Hepatocyte (in vitro differentiated cells): Measurements from ENCODE around the gene CAV1. TPM values are rescaled to one million over a fixed set of nuclear protein-coding genes. Genes with fewer than 3 reads are reported as not detected.

Experiments
- DNase-seq: peaks from one replicate; pipeline ENCODE4 v3.0.0-alpha.2; 2016; ENCODE audit warnings: low spot score
- H2AFZ ChIP-seq: fragments of 200-600 bp; sonication (generic); 2 replicates; pipeline ENCODE4 v1.6.0; 2016; ENCODE audit warnings: antibody characterized with exemption, mild to moderate bottlenecking
- H3K27ac ChIP-seq: fragments of 200-600 bp; sonication (generic); 2 replicates; pipeline ENCODE4 v1.5.1; 2016; ENCODE audit warnings: mild to moderate bottlenecking
- H3K27me3 ChIP-seq: fragments of 200-600 bp; sonication (generic); 2 replicates; pipeline ENCODE4 v1.6.1; 2016
- H3K36me3 ChIP-seq: fragments of 200-600 bp; sonication (generic); replicated peaks from 2 replicates; pipeline ENCODE4 v1.5.1; 2016; ENCODE audit warnings: low read depth; ENCODE audit not compliant: insufficient read depth
- H3K4me1 ChIP-seq: fragments of 200-600 bp; sonication (generic); 2 replicates; pipeline ENCODE4 v1.5.1; 2016; ENCODE audit warnings: mild to moderate bottlenecking, moderate library complexity; ENCODE audit not compliant: insufficient read depth
- H3K4me2 ChIP-seq: fragments of 200-600 bp; sonication (generic); 2 replicates; pipeline ENCODE4 v1.6.0; 2016
- H3K4me3 ChIP-seq: fragments of 200-600 bp; sonication (generic); 2 replicates; pipeline ENCODE4 v1.5.1; 2016; ENCODE audit warnings: mild to moderate bottlenecking
- H3K79me2 ChIP-seq: fragments of 200-600 bp; sonication (generic); 2 replicates; pipeline ENCODE4 v1.6.0; 2017; ENCODE audit warnings: mild to moderate bottlenecking
- H3K9me2 ChIP-seq: fragments of 200-600 bp; sonication (generic); replicated peaks from 2 replicates; pipeline ENCODE4 v1.6.0; 2017; ENCODE audit warnings: mild to moderate bottlenecking; ENCODE audit not compliant: insufficient read depth
- H3K9me3 ChIP-seq: fragments of 200-600 bp; sonication (generic); 2 replicates; pipeline ENCODE4 v1.5.1; 2016; ENCODE audit warnings: low read depth, mild to moderate bottlenecking
- H4K20me1 ChIP-seq: fragments of 200-600 bp; sonication (generic); 2 replicates; pipeline ENCODE4 v1.6.0; 2016; ENCODE audit warnings: mild to moderate bottlenecking; ENCODE audit not compliant: insufficient read depth, poor library complexity, severe bottlenecking
- CTCF ChIP-seq: fragments of 200-600 bp; sonication (generic); IDR thresholded peaks from 2 replicates; pipeline ENCODE4 v1.5.1; 2016; ENCODE audit warnings: antibody characterized with exemption, mild to moderate bottlenecking; ENCODE audit not compliant: poor library complexity
- EZH2 ChIP-seq: fragments of 200-600 bp; sonication (generic); IDR thresholded peaks from 2 replicates; pipeline ENCODE4 v1.6.1; 2016; ENCODE audit warnings: antibody characterized with exemption, mild to moderate bottlenecking, borderline replicate concordance
- EZH2phosphoT487 ChIP-seq: fragments of 200-600 bp; sonication (generic); IDR thresholded peaks from one replicate; pipeline ENCODE4 v1.6.1; 2018; ENCODE audit warnings: antibody characterized with exemption, mild to moderate bottlenecking, low read depth, moderate library complexity; ENCODE audit not compliant: unreplicated experiment, severe bottlenecking
- WGBS: methylation state at CpG from one replicate; pipeline ENCODE4 v1.1.6; 2016; ENCODE audit warnings: low lambda C conversion rate; ENCODE audit errors: missing lambda C conversion rate; 5-methylcytosine and 5-hydroxymethylcytosine counted together
- polyA plus RNA-seq: library from polyadenylated mRNA; unstranded; fragments of >200 nt; fragmentation: Nextera tagmentation; extraction: Ambion mirVana; gene quantifications from 2 replicates; pipeline ENCODE4 v1.2.1, GENCODE V29; 2016
- total RNA-seq: library from RNA; depleted of rRNA; stranded (reverse); fragments of >200 nt; gene quantifications from 2 replicates; pipeline ENCODE4 v1.2.3, GENCODE V29; 2014

Gene CAV1
- total and polyA plus RNA-seq, 2 experiments from 2014 or later = 36.0 to 43.3 TPM

DNA sequence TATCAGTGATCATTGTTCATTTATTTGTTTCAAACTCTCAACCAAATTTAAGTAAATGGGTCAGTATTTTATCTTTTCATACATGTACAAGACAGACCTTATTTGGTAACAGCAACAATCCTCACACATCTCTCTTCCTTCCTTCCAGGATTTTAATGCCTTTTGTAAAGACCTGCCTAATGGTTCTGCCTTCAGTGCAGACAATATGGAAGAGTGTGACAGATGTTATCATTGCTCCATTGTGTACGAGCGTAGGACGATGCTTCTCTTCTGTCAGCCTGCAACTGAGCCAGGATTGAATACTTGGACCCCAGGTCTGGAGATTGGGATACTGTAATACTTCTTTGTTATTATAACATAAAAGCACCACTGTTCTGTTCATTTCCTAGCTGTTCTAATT, 19.0 kb upstream of the CAV1 start:
- WGBS = 87% methylated on average over 3 of the region's 3 CpGs
- no peaks in the 10 kb centered on the region for H3K79me2 ChIP-seq
- DNase-seq = no peak
- no peak overlapping the region for H3K4me3 ChIP-seq
- no peaks in the 10 kb centered on the region for H3K9me3 ChIP-seq
- H3K27me3 ChIP-seq = no peaks in the 10 kb centered on the region
- TF ChIP-seq EZH2phosphoT487 = no peak
- no peak overlapping the region for H2AFZ ChIP-seq
- peaks cover 7% of the 10 kb centered on the region for H3K4me1 ChIP-seq
- H3K9me2 ChIP-seq = no peaks in the 10 kb centered on the region
- H3K27ac ChIP-seq = no peak overlapping the region
- H4K20me1 ChIP-seq = no peaks in the 10 kb centered on the region
- H3K4me2 ChIP-seq = no peak overlapping the region
- H3K36me3 ChIP-seq = no peaks in the 10 kb centered on the region

DNA sequence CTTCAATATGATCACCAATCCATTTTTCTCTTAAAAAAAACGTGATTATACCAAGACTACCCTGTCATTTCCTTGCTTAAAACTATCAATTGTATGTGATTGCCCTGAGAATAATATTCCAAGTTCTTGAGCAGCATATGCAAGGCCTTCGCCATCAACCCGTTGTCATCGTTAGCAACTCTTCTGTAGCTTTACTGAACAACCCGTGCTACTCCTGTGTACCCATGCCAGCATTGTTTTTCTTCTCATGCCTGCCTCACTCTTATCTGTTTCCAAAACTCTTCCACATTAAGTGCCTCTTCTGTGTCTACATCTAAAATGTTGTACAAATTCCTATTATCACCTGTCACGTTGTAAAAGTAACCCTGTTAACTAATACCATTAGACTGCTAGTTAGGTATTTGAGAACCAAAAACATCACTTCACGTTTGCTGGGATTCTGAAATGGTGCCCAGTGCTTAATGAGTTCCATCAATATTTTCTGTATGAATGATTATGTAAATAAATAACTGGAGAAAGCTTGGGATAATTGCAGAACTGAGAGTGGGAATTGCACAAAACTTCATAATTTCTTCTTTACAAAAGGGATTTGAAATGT, 14.8 kb upstream of the CAV1 start:
- no peak for TF ChIP-seq EZH2phosphoT487
- TF ChIP-seq EZH2 = no peak
- TF ChIP-seq CTCF = no peak
- DNase-seq = no peak
- Histone ChIP-seq H3K4me2 (no peak overlapping the region), H2AFZ (no peak overlapping the region), H3K9me2 (no peaks in the 10 kb centered on the region), H3K27ac (no peak overlapping the region), H3K36me3 (no peaks in the 10 kb centered on the region), H3K4me1 (no peaks in the 10 kb centered on the region), H3K9me3 (no peaks in the 10 kb centered on the region), H3K4me3 (no peak overlapping the region), H3K79me2 (no peaks in the 10 kb centered on the region), H3K27me3 (no peaks in the 10 kb centered on the region), H4K20me1 (no peaks in the 10 kb centered on the region)
- 77% methylated on average over 7 of the region's 7 CpGs for WGBS

DNA sequence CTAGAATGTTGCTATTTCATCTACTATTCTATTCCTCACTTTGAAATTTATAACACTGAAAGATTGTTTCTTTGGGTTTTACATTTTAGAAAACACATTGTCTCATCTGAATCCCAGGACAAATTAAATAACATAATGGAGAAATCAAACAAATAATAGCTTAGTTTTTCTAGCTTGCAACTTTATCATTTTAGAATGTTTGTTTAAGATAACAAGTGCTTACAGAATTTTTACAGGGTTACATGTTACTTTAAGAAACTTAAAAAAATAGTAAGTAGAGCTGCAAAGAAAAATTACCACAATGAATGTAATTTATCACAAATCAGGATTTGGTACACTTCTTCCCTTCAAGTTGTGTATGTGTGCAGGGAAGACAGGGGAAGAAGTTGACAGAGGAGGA, 14.0 kb upstream of the CAV1 start:
- Histone ChIP-seq H3K36me3 (no peaks in the 10 kb centered on the region), H3K9me2 (no peaks in the 10 kb centered on the region), H3K4me1 (no peaks in the 10 kb centered on the region), H3K4me3 (no peak overlapping the region), H3K4me2 (no peak overlapping the region), H3K27me3 (no peaks in the 10 kb centered on the region), H3K27ac (no peak overlapping the region), H2AFZ (no peak overlapping the region), H4K20me1 (no peaks in the 10 kb centered on the region), H3K9me3 (no peaks in the 10 kb centered on the region), H3K79me2 (no peaks in the 10 kb centered on the region)
- DNase-seq = no peak
- TF ChIP-seq CTCF = no peak

DNA sequence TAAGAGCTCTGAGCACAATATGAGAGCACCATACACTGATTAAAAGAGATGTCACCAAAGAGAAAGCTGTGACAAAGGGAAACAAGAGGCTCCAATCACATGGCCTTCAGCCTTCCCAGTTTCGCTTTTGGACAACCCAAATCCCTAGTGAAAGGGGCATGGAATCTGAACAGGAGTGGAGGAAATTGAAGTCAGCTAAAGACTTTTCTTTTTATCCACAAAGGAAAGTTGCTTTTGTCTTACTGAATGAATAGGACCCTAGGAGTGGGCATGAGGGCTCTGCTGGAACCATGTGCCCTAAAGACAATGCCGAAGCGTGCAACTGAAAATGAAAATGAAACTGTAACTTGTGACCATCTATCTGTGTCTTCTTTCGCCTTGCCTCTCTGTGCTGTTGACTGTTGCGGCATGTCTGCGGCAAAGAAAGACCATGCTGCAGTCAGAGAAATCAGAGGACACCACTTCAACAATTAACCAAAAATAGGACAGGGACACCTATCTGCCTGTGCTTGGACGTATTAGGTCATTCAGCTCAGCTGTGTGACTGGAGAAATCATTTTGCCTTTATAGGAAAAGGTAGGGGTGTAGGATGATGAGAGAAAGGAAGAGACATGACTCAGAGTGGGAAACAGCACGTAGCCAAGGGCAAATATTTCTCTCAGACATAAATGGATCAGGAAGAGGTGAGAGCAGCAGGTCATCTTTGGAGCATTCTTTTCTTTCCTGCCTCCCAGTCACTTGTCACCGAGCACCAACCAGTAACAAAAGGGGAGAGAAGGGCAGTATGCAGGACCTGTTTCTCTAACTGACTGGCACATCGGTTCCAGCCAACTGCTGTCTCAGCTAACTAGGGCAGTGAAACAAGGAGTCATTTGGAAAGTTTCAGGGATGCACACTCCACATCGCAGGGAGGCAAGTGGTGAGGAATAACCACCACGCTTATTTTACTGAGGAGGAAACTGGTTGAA, 13.0 kb upstream of the CAV1 start:
- no peak for DNase-seq
- Histone ChIP-seq H3K27me3 (no peaks in the 10 kb centered on the region), H3K4me1 (no peaks in the 10 kb centered on the region), H3K4me2 (peak overlapping the region; percentile 46), H3K9me3 (no peaks in the 10 kb centered on the region), H2AFZ (peak overlapping the region; percentile 16), H3K4me3 (no peak overlapping the region), H3K27ac (no peak overlapping the region), H3K79me2 (no peaks in the 10 kb centered on the region), H3K36me3 (no peaks in the 10 kb centered on the region), H4K20me1 (no peaks in the 10 kb centered on the region), H3K9me2 (no peaks in the 10 kb centered on the region)
- 82% methylated on average over 12 of the region's 12 CpGs for WGBS
- TF ChIP-seq EZH2 (no peak), CTCF (no peak), EZH2phosphoT487 (no peak)
